Effector memory CD4-positive, alpha-beta T cell (primary cell): ENCODE data around the gene PSD2.

ENCODE experiments used
- DNase-seq, 3 donors: peaks; one replicate each; pipeline ENCODE4 v3.0.0-alpha.2; 2020
- H3K27ac ChIP-seq: 2 replicates; pipeline ENCODE4 v1.7.0; 2013; ENCODE audit warnings: mild to moderate bottlenecking, low read length, moderate library complexity; ENCODE audit not compliant: insufficient read depth, poor library complexity, severe bottlenecking
- H3K27me3 ChIP-seq: replicated peaks from 2 replicates; pipeline ENCODE4 v1.7.0; 2013; ENCODE audit warnings: mild to moderate bottlenecking, low read length; ENCODE audit not compliant: insufficient read depth, control insufficient read depth, poor library complexity, severe bottlenecking
- H3K36me3 ChIP-seq: 2 replicates; pipeline ENCODE4 v1.7.0; 2013; ENCODE audit warnings: mild to moderate bottlenecking, low read length, moderate library complexity; ENCODE audit not compliant: control insufficient read depth, insufficient read depth
- H3K4me1 ChIP-seq: 2 replicates; pipeline ENCODE4 v1.7.0; 2013; ENCODE audit warnings: low read length, mild to moderate bottlenecking; ENCODE audit not compliant: control insufficient read depth, insufficient read depth, poor library complexity, severe bottlenecking
- H3K4me3 ChIP-seq: 2 replicates; pipeline ENCODE4 v1.7.0; 2013; ENCODE audit warnings: low read length, low read depth, mild to moderate bottlenecking; ENCODE audit not compliant: insufficient read depth, poor library complexity, severe bottlenecking
- H3K9me3 ChIP-seq: 2 replicates; pipeline ENCODE4 v1.7.0; 2013; ENCODE audit warnings: mild to moderate bottlenecking, low read length, moderate library complexity; ENCODE audit not compliant: control insufficient read depth

Gene PSD2

DNA sequence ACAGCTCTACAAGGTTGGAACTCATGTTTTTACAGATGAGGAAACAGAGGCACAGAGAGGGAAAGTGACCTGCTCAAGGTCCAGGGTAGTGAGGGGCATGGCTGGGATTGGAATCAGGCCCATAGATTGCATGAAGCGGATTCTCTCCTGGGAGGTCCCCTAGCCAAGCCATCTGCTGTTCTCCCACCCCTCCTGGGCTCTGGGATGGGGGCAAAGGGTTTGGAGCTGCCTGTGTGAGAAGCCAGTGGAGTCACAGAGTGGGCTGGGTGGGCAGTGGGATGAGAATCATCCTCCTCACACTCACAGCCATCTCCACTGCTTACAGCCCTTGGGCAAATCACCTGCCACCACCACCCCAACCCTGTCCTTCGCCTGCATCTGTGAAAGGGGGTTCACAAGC is 38.6 kb upstream of the PSD2 start:
- peaks cover 9% of the 10 kb centered on the region for H3K4me1 ChIP-seq
- no peak for DNase-seq
- no peak overlapping the region for H3K4me3 ChIP-seq
- no peaks in the 10 kb centered on the region for H3K36me3 ChIP-seq
- peaks cover 19% of the 10 kb centered on the region for H3K27me3 ChIP-seq
- no peaks in the 10 kb centered on the region for H3K9me3 ChIP-seq
- no peak overlapping the region for H3K27ac ChIP-seq

DNA sequence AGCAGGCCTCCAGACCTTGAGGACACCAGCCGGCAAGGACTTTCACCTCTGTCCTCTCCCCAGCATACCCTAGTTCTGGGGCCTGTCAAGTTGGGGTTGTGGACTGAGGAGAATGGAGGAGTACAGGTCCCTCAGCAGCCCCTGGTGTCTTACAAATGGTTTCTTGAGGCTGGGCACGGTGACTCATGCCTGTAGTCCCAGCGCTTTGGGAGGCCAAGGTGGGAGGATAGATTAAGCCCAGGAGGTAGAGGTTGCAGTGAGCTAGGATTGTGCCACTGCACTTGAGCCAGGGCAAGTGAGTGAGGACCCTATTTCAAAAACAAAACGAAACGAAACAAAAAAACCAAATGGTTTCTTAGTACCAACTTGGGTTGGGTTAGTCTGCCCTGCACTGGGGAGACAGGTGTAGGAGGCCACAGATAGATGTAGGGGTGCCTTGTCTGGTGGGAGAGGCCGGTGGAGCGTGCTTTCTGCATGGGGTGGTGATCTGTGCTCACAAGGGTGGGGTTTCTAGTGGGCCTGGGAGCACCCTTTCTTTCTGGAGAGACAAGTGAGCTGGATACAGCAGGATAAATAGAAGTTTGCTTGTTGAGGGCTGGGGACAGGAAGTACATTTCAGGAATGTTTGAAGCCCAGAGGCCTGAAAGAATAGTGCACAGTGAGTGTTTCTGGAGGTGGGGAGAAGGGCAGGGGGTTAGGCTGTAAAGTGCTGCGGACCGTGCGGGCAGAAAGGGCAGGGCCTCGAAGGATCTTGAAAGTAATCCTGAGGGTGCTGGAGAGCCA is 37.7 kb upstream of the PSD2 start:
- H3K27ac ChIP-seq: no peak overlapping the region
- H3K4me3 ChIP-seq: no peak overlapping the region
- peaks cover 9% of the 10 kb centered on the region for H3K4me1 ChIP-seq
- peaks cover 19% of the 10 kb centered on the region for H3K27me3 ChIP-seq
- no peaks in the 10 kb centered on the region for H3K36me3 ChIP-seq
- DNase-seq: no peak
- H3K9me3 ChIP-seq: no peaks in the 10 kb centered on the region

DNA sequence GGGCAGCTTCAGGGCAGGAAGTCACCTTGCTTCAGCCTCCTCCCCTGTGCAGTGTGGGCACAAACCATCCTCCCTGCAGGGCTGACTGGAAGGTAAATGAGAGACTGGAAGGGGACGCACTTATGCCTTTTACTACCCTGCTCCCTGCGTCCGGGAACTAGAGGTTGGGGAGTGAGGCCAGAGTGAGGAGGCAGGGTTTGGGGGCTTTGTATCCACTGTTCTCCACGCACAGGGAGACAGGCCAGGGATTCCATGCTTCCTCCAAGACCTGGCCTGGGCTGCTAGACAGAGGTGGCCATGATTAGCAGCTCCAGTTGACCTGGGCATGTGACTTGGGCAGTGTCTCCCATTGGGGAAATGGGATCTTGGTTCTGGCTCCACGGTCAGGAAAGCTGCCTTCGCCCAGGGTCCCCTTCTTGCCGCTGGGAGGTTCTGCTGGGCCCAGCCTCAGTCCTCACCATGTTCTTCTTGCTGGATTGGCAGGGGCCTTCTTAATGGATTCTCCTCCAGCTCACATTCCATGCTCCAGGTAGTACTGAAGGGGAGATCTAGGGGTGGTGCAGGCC is 37.0 kb upstream of the PSD2 start:
- peaks cover 22% of the 10 kb centered on the region for H3K27me3 ChIP-seq
- no peaks in the 10 kb centered on the region for H3K9me3 ChIP-seq
- H3K4me1 ChIP-seq: peaks cover 9% of the 10 kb centered on the region
- no peak for DNase-seq
- no peak overlapping the region for H3K4me3 ChIP-seq
- H3K36me3 ChIP-seq: no peaks in the 10 kb centered on the region
- H3K27ac ChIP-seq: no peak overlapping the region

DNA sequence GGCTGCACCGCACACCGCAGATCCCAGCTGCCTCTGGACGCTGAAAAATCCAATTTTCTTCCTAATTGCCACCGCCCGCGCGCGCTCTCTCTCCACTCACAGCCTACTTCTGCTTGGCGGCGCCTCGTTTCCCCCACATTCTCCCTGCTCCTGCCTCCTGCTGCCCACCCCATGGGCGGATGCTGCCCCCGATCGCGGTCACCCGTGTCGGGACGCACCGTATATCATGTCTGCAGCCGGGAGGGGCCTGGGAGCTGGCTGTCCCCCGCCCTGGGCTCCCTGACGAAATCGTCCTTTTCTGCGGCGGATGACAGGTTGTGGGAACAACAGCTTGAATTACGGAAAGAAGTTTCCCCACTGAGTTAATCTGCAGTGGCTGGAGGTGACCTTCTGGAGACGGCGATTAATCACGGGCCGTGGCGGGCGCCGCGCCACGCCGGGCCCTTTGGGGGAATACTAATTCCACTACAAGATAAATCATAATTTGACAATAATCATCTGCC is 36.3 kb upstream of the PSD2 start:
- H3K9me3 ChIP-seq: no peaks in the 10 kb centered on the region
- no peak overlapping the region for H3K27ac ChIP-seq
- DNase-seq: no peak
- H3K36me3 ChIP-seq: no peaks in the 10 kb centered on the region
- H3K4me1 ChIP-seq: peaks cover 9% of the 10 kb centered on the region
- peaks cover 28% of the 10 kb centered on the region for H3K27me3 ChIP-seq
- H3K4me3 ChIP-seq: no peak overlapping the region

DNA sequence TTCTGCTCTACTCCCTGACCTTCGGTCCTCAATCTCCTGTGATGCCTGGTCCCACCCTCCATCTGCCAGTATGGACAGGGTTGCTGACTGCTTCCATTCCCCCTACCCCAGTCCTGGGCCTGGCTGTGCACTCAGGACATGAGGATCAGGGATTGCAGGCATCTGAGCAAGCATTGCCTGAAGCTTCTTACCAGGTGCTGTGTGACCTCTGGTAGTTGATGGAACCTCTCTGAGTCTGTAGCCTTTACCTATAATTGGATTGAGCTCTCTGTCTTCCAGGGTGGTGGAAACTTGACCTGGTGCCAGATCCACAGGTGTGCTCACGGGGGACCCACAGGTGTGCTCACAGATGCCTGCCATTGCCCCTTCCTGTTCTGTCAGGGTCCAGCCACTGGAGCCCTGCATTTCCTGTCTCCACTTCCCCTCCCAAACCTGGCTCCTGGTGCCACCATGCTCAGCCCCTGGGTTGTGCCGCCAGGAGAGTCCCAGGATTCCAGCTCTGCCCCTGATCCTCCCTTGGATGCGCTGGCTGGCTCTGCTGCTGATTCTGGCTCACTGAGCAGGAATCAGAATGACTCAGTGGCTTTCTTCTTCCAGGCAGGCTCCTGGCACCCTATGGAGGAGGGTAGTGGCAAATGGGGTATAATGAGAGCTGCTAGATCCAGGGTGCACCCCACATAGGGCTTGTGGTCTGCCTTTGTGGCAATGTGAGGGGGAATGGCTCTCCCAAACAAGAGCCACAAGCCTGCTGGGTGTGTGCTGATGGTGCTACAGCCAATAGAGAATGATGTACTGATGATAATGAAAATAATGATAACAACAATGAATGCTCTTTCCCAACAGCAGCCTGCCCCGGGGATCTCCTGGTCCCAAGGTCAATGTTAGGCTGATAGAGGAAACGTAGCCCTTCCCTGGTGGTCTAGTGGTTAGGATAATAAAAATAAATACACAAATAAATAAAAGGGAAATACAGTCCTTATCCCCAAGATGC is 35.2 kb upstream of the PSD2 start:
- Histone ChIP-seq H3K36me3 (no peaks in the 10 kb centered on the region), H3K27ac (no peak overlapping the region), H3K4me3 (no peak overlapping the region), H3K9me3 (no peaks in the 10 kb centered on the region), H3K27me3 (peaks cover 34% of the 10 kb centered on the region), H3K4me1 (peaks cover 8% of the 10 kb centered on the region)
- DNase-seq: no peak

DNA sequence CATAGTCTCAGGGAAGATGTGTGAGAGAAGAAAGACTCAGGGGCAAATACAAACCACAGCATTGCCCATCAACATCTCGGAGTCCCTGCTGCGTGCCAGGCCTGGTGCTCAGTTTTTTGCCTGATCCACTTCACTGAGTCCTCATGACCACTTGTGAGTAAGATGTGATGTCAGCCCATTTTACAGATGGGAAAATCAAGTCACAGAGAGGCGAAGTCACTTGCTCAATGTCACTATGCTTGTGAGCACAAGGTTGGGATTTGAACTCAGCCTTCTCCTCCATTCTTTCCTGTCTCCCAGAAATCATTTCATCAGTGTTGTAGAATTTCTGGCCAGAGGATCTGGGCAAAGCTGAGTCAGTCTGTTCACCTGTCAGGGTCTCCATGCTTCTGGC is 34.6 kb upstream of the PSD2 start:
- Histone ChIP-seq H3K9me3 (no peaks in the 10 kb centered on the region), H3K27me3 (peaks cover 30% of the 10 kb centered on the region), H3K27ac (no peak overlapping the region), H3K4me3 (no peak overlapping the region), H3K36me3 (no peaks in the 10 kb centered on the region), H3K4me1 (peaks cover 1% of the 10 kb centered on the region)
- no peak for DNase-seq

DNA sequence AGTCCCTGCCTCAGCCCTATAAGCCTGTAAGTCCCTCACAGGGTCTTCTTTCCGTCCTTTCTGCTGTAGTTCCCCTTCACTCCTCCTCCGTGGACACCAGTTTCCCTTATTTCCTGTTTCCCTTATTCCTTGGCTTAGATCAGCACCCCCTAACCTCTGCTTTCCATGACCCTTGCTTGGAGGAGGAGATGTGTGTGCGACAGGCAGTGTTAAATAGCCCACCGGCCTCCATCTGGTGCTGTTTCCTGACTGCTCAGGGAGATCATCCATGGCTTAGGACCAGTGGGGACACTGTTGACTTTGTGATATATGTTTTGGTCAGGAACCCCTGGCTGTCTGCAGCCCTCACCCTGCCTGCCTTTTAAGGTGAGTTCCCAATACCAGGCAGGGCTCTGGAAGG is 34.1 kb upstream of the PSD2 start:
- no peak overlapping the region for H3K4me3 ChIP-seq
- H3K9me3 ChIP-seq: no peaks in the 10 kb centered on the region
- no peaks in the 10 kb centered on the region for H3K36me3 ChIP-seq
- H3K4me1 ChIP-seq: no peaks in the 10 kb centered on the region
- peaks cover 26% of the 10 kb centered on the region for H3K27me3 ChIP-seq
- DNase-seq: no peak
- no peak overlapping the region for H3K27ac ChIP-seq

DNA sequence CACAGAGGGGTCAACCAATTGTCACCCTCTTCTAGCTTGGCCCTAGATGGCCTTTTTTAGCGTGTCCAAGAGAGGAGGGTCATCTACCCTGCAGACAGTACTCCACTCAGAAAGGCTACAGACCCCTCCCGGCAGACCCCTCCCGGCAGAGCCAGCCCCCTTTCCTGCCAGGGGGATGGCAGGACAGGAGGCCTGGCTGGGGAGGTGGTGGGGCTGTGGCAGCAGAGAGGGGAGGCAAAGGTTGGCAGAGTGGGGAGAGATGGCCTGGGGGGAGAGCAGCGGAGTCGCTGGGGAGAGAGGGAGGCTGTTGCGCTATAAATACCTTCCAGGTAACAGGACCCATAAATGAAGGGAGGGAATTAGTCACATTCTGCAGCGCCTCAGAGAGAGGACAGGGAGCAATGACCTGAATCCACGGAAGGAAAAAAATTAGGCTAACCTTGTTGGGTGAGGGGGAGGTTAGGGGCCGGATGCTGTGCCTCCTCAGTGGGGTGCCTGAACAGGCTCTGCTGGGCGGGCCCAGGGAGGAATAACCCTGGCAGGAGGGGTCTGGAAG is 32.9 kb upstream of the PSD2 start:
- no peak overlapping the region for H3K27ac ChIP-seq
- no peaks in the 10 kb centered on the region for H3K9me3 ChIP-seq
- no peak for DNase-seq
- H3K4me1 ChIP-seq: no peaks in the 10 kb centered on the region
- no peaks in the 10 kb centered on the region for H3K36me3 ChIP-seq
- no peak overlapping the region for H3K4me3 ChIP-seq
- peaks cover 22% of the 10 kb centered on the region for H3K27me3 ChIP-seq

DNA sequence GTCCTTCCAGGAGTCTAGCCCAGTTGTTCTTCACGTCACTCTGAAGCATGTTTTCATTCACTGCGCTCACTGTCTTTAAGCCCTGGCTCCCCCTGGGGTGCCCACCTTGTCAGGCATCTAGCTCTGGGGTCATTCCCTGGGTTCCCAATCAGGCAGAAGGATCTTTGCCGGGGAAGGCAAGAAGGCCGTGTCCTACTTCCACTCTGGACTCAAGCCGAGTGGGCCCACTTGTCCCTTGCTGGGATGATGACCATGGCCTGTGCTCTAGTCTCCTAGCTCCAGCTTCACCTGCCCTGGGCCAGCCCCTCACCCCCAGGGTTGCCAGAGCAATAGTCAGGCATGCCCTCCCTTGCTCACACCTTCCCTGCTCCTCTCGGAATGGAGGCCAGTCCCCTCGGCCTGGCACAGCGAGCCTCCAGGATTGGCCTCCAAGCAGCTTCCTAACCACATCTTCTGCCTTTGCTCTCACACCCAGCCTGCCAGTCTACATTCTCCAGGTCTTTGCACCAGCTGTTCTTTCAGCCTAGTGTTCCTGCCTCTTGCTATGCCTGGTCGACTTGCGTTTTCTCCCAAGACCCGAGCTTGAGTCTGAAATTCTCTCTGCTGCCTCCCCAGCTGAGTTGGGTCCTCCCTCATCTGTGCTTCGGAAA is 32.2 kb upstream of the PSD2 start:
- H3K4me3 ChIP-seq: no peak overlapping the region
- H3K27me3 ChIP-seq: peaks cover 22% of the 10 kb centered on the region
- DNase-seq: no peak

More for the DNA sequence above, 32.2 kb upstream of the PSD2 start:
- Histone ChIP-seq H3K9me3 (no peaks in the 10 kb centered on the region), H3K27ac (no peak overlapping the region), H3K4me1 (no peaks in the 10 kb centered on the region), H3K36me3 (no peaks in the 10 kb centered on the region)
